Smooth muscle cell (in vitro differentiated cells): ENCODE measurements around the gene PTPRN2. TPM values are rescaled to one million over a fixed set of nuclear protein-coding genes. Genes with fewer than 3 reads are reported as not detected.

Experiments
- DNase-seq: peaks from one replicate; lab custom pipeline; 2025; ENCODE audit not compliant: unreplicated experiment; lab: John Stamatoyannopoulos, UW
- H2AFZ ChIP-seq: fragments of 200-600 bp; sonication (generic); 2 replicates; pipeline ENCODE4 v1.6.0; 2016; ENCODE audit warnings: antibody characterized with exemption, low read depth, mild to moderate bottlenecking
- H3F3A ChIP-seq: fragments of 200-600 bp; sonication (generic); 2 replicates; pipeline ENCODE4 v1.6.0; 2017; ENCODE audit warnings: antibody characterized with exemption, low read depth
- H3K27ac ChIP-seq: fragments of 200-600 bp; sonication (generic); 2 replicates; pipeline ENCODE4 v1.5.1; 2016; ENCODE audit warnings: low read depth, mild to moderate bottlenecking
- H3K27me3 ChIP-seq: fragments of 200-600 bp; sonication (generic); 2 replicates; pipeline ENCODE4 v1.6.1; 2016; ENCODE audit warnings: low read depth, mild to moderate bottlenecking
- H3K36me3 ChIP-seq: fragments of 200-600 bp; sonication (generic); 2 replicates; pipeline ENCODE4 v1.5.1; 2016; ENCODE audit warnings: low read depth
- H3K4me1 ChIP-seq: fragments of 200-600 bp; sonication (generic); 2 replicates; pipeline ENCODE4 v1.5.1; 2016; ENCODE audit warnings: low read depth
- H3K4me2 ChIP-seq: fragments of 200-600 bp; sonication (generic); 2 replicates; pipeline ENCODE4 v1.6.0; 2016; ENCODE audit warnings: mild to moderate bottlenecking
- H3K4me3 ChIP-seq: fragments of 200-600 bp; sonication (generic); 2 replicates; pipeline ENCODE4 v1.5.1; 2016; ENCODE audit warnings: mild to moderate bottlenecking
- H3K79me2 ChIP-seq: fragments of 200-600 bp; sonication (generic); 2 replicates; pipeline ENCODE4 v1.6.0; 2016; ENCODE audit warnings: low read depth, mild to moderate bottlenecking
- H3K9ac ChIP-seq: fragments of 200-600 bp; sonication (generic); 2 replicates; pipeline ENCODE4 v1.6.0; 2016; ENCODE audit warnings: low read depth
- H3K9me3 ChIP-seq: fragments of 200-600 bp; sonication (generic); replicated peaks from 2 replicates; pipeline ENCODE4 v1.5.1; 2016; ENCODE audit warnings: low read depth
- H4K20me1 ChIP-seq: fragments of 200-600 bp; sonication (generic); 2 replicates; pipeline ENCODE4 v1.6.0; 2016; ENCODE audit warnings: low read depth
- CTCF ChIP-seq: fragments of 200-600 bp; sonication (generic); IDR thresholded peaks from 2 replicates; pipeline ENCODE4 v1.5.1; 2017; ENCODE audit warnings: borderline replicate concordance, mild to moderate bottlenecking, antibody characterized with exemption; ENCODE audit not compliant: insufficient read depth, poor library complexity, severe bottlenecking
- WGBS: methylation state at CpG from one replicate; pipeline ENCODE4 v1.1.7; 2016; ENCODE audit warnings: low lambda C conversion rate; 5-methylcytosine and 5-hydroxymethylcytosine counted together
- polyA plus RNA-seq: library from polyadenylated mRNA; unstranded; fragments of >200 nt; fragmentation: Nextera tagmentation; extraction: Ambion mirVana; gene quantifications from 2 replicates; pipeline ENCODE4 v1.2.1, GENCODE V29; 2016
- total RNA-seq: library from RNA; depleted of rRNA; stranded (reverse); fragments of >200 nt; gene quantifications from 2 replicates; pipeline ENCODE4 v1.2.3, GENCODE V29; 2014

The PTPRN2 gene
- total and polyA plus RNA-seq, 2 experiments from 2014 or later, result 0.09 to 0.87 TPM

GRCh38 chr7:157978766-157979165 is 608.9 kb downstream of the PTPRN2 start:
- TF ChIP-seq CTCF, result no peak
- DNase-seq, result no peak
- no peaks in the 10 kb centered on the region for H4K20me1 ChIP-seq
- no peaks in the 10 kb centered on the region for H3K36me3 ChIP-seq
- no peaks in the 10 kb centered on the region for H3K79me2 ChIP-seq
- H2AFZ ChIP-seq, result no peak overlapping the region
- no peaks in the 10 kb centered on the region for H3F3A ChIP-seq
- no peaks in the 10 kb centered on the region for H3K9me3 ChIP-seq
- no peaks in the 10 kb centered on the region for H3K27me3 ChIP-seq
- WGBS, result 88% methylated on average over 12 of the region's 12 CpGs
- H3K4me1 ChIP-seq, result no peaks in the 10 kb centered on the region
- H3K9ac ChIP-seq, result no peak overlapping the region
- H3K27ac ChIP-seq, result no peak overlapping the region
- H3K4me2 ChIP-seq, result no peak overlapping the region
- H3K4me3 ChIP-seq, result no peak overlapping the region

- Histone ChIP-seq H3K36me3 (no peaks in the 10 kb centered on the region), H4K20me1 (no peaks in the 10 kb centered on the region), H3K9me3 (no peaks in the 10 kb centered on the region), H3K4me1 (no peaks in the 10 kb centered on the region), H3K9ac (no peak overlapping the region), H3K4me3 (no peak overlapping the region), H2AFZ (no peak overlapping the region), H3K79me2 (no peaks in the 10 kb centered on the region), H3K4me2 (no peak overlapping the region), H3F3A (no peaks in the 10 kb centered on the region), H3K27ac (no peak overlapping the region), H3K27me3 (no peaks in the 10 kb centered on the region)
- no peak for DNase-seq
- no peak for TF ChIP-seq CTCF
- WGBS, result 87% methylated on average over 20 of the region's 20 CpGs
These were observed 609.7 kb downstream of the PTPRN2 start for GRCh38 chr7:157977717-157978496.

GRCh38 chr7:157977306-157977705 is 610.3 kb downstream of the PTPRN2 start:
- no peak overlapping the region for H3K4me2 ChIP-seq

More at GRCh38 chr7:157977306-157977705, 610.3 kb downstream of the PTPRN2 start:
- no peaks in the 10 kb centered on the region for H3K27me3 ChIP-seq
- H3K79me2 ChIP-seq, result no peaks in the 10 kb centered on the region
- no peak for TF ChIP-seq CTCF
- H3K9me3 ChIP-seq, result no peaks in the 10 kb centered on the region
- H3K9ac ChIP-seq, result no peak overlapping the region
- no peaks in the 10 kb centered on the region for H4K20me1 ChIP-seq
- H3K4me1 ChIP-seq, result no peaks in the 10 kb centered on the region
- no peaks in the 10 kb centered on the region for H3K36me3 ChIP-seq
- no peaks in the 10 kb centered on the region for H3F3A ChIP-seq
- H3K4me3 ChIP-seq, result no peak overlapping the region
- H2AFZ ChIP-seq, result no peak overlapping the region
- no peak overlapping the region for H3K27ac ChIP-seq
- WGBS, result 86% methylated on average over 5 of the region's 5 CpGs
- DNase-seq, result no peak
